Measurements from ENCODE around the gene G0S2. TPM values are rescaled to one million over a fixed set of nuclear protein-coding genes. Genes with fewer than 3 reads are reported as not detected.

The G0S2 gene
- total and polyA plus RNA-seq, 9 of the 15 experiments (the other 6 are each of a cell fraction or from before 2014, with no cell fraction given) = 0.18 to 65.6 (median 11.4) TPM

GRCh38 chr1:209648931-209649776 lies 26.1 kb upstream of the G0S2 start:
- FAIRE-seq = peak; percentile 89
- Histone ChIP-seq H3K9me1 (ENCODE audit: control insufficient read depth, insufficient read depth, low read length) (no peaks in the 10 kb centered on the region), H3K4me1 (replicated peaks in 1 of 2; ENCODE audit: control insufficient read depth in 2 of 2, insufficient read depth in 2 of 2, low read length in 2 of 2) (peaks cover 56 to 89% of the 10 kb centered on the region in 2 experiments), H3K36me3 (ENCODE audit: control insufficient read depth, insufficient read depth, low read length) (no peaks in the 10 kb centered on the region), H4K20me1 (replicated peaks; ENCODE audit: control insufficient read depth, insufficient read depth, low read length) (no peaks in the 10 kb centered on the region), H3K27me3 (ENCODE audit: control insufficient read depth in 2 of 2, insufficient read depth in 2 of 2, low read length in 2 of 2) (no peaks in the 10 kb centered on the region), H3K4me3 (no peak overlapping the region), H3K27ac (ENCODE audit: extremely low read depth, low read depth, low read length) (peak overlapping the region; percentile 75; the same call in 2 of the 3 replicates), H3K9ac (ENCODE audit: insufficient read depth in 1 of 2, low read depth in 2 of 2, low read length in 2 of 2) (peak overlapping the region in 1 of 2 experiments; percentile 20; a peak in 2 of 4 replicates), H2AFZ (ENCODE audit: low read depth, low read length) (peak overlapping the region; percentile 18), H3K4me2 (ENCODE audit: insufficient read depth, low read length) (peak overlapping the region; percentile 70), H3K79me2 (ENCODE audit: control insufficient read depth, insufficient read depth, low read length) (no peaks in the 10 kb centered on the region), H3K9me3 (replicated peaks; ENCODE audit: control insufficient read depth, insufficient read depth, low read depth, low read length) (no peaks in the 10 kb centered on the region)
- no TSS peak for BruUV-seq (replicated peaks)
- ChIA-PET CTCF (ENCODE audit: low intra/inter-chr PET ratio) (no interaction called here), POLR2A (interaction anchor here (0.6 to 1.8 kb wide), 11 partner anchors 7 to 1589 kb away, joined by 3 to 6 read pairs (median 4); partner anchors contain the start of gene G0S2)
- DNase-seq (ENCODE audit: extremely low read depth in 1 of 4, low spot score in 3 of 4) = peak; percentile 46 to 86 (median 56)
- WGBS (ENCODE audit: insufficient coverage, low coverage, missing lambda C conversion rate) = 3% methylated on average over 6 of the region's 6 CpGs
- intact Hi-C loops (cut with micrococcal nuclease) (no loop called here), in situ Hi-C loops (cut with MboI) (no loop called here)
- ATAC-seq = peak; percentile 41
- peak; percentile 98 for TF ChIP-seq SPI1 (IDR thresholded peaks at IDR 0.05; ENCODE audit: borderline replicate concordance, low read depth, low read length)
- TF ChIP-seq L3MBTL2 (IDR thresholded peaks at IDR 0.05) = peak; percentile 58
- TF ChIP-seq NFXL1 (CRISPR knock-in tag; IDR thresholded peaks at IDR 0.05) = no peak
- no peak for TF ChIP-seq NFE2L1 (tag; IDR thresholded peaks at IDR 0.05; ENCODE audit: borderline replicate concordance, low read depth)
- no peak for TF ChIP-seq E2F6 (IDR thresholded peaks at IDR 0.05; ENCODE audit: borderline replicate concordance in 1 of 2, extremely low read depth in 1 of 2, insufficient read depth in 1 of 2, insufficient read length in 1 of 2, low read depth in 1 of 2, low read length in 1 of 2, poor library complexity in 1 of 2, severe bottlenecking in 1 of 2)
- no peak for TF ChIP-seq KDM2B (CRISPR knock-in tag; IDR thresholded peaks at IDR 0.05)
- TF ChIP-seq C11orf30 (IDR thresholded peaks at IDR 0.05; ENCODE audit: low read depth) = peak; percentile 20; the same call in 1 of the 2 replicates
- TF ChIP-seq SRSF1 (IDR thresholded peaks at IDR 0.05; ENCODE audit: low read depth, low read length) = no peak
- peak; percentile 96 for TF ChIP-seq FOSL1 (tag; conservative IDR thresholded peaks at IDR 0.05)
- 0 out of 2 replicates have a peak, but pooled peaks have one; percentile 25 for TF ChIP-seq GATA2 (CRISPR knock-in tag; IDR thresholded peaks at IDR 0.05)
- no peak for TF ChIP-seq POLR2G (IDR thresholded peaks at IDR 0.05; ENCODE audit: low read depth, low read length)
- no peak for TF ChIP-seq NR2C2 (CRISPR knock-in tag; IDR thresholded peaks at IDR 0.05)
- TF ChIP-seq NR2C2 (tag; IDR thresholded peaks at IDR 0.05) = peak; percentile 90
- TF ChIP-seq DMBX1 (CRISPR knock-in tag; IDR thresholded peaks at IDR 0.05; ENCODE audit: borderline replicate concordance) = peak; percentile 69; the same call in 1 of the 2 replicates
- TF ChIP-seq CBFA2T3 (IDR thresholded peaks at IDR 0.05) = peak; percentile 72
- TF ChIP-seq ZNF76 (CRISPR knock-in tag; IDR thresholded peaks at IDR 0.05; ENCODE audit: borderline replicate concordance) = no peak
- peak; percentile 40 for TF ChIP-seq CREB3 (tag; conservative IDR thresholded peaks at IDR 0.05; ENCODE audit: low read depth)
- TF ChIP-seq TAL1 (IDR thresholded peaks at IDR 0.05) = peak; percentile 43
- no peak for TF ChIP-seq NFATC3 (IDR thresholded peaks at IDR 0.05)
- peak; percentile 68; the same call in 1 of the 2 replicates for TF ChIP-seq LEF1 (IDR thresholded peaks at IDR 0.05)
- TF ChIP-seq CTBP1 (IDR thresholded peaks at IDR 0.05; ENCODE audit: borderline replicate concordance) = peak; percentile 57; the same call in 1 of the 2 replicates

All from K562 (cell line).